Parathyroid adenoma (tissue), 2 donors: ENCODE data around the gene CFAP52.

Experiments used
- H2AFZ ChIP-seq: fragments of 300-600 bp; sonication (generic); one replicate; pipeline ENCODE4 v1.7.0; 2017; ENCODE audit warnings: antibody characterized with exemption, mild to moderate bottlenecking
- H3K27ac ChIP-seq: fragments of 300-600 bp; sonication (generic); one replicate; pipeline ENCODE4 v1.7.0; 2017
- H3K27me3 ChIP-seq: fragments of 300-600 bp; sonication (generic); one replicate; pipeline ENCODE4 v1.7.0; 2017; ENCODE audit warnings: low read length; ENCODE audit not compliant: control insufficient read depth, insufficient read depth
- H3K36me3 ChIP-seq: fragments of 300-600 bp; sonication (generic); one replicate; pipeline ENCODE4 v1.7.0; 2017; ENCODE audit warnings: low read length; ENCODE audit not compliant: control insufficient read depth, insufficient read depth
- H3K4me1 ChIP-seq: fragments of 300-600 bp; sonication (generic); one replicate; pipeline ENCODE4 v1.7.0; 2017; ENCODE audit warnings: control low read depth
- H3K4me2 ChIP-seq: fragments of 300-600 bp; sonication (generic); one replicate; pipeline ENCODE4 v1.7.0; 2017; ENCODE audit warnings: low read length
- H3K4me3 ChIP-seq: fragments of 300-600 bp; sonication (generic); one replicate; pipeline ENCODE4 v1.7.0; 2017; ENCODE audit warnings: low read depth, low read length
- H3K79me2 ChIP-seq: fragments of 300-600 bp; sonication (generic); one replicate; pipeline ENCODE4 v1.7.0; 2017; ENCODE audit warnings: control low read depth
- H3K9ac ChIP-seq: fragments of 300-600 bp; sonication (generic); one replicate; pipeline ENCODE4 v1.7.0; 2017; ENCODE audit warnings: mild to moderate bottlenecking
- H3K9me3 ChIP-seq: fragments of 300-600 bp; sonication (generic); one replicate; pipeline ENCODE4 v1.7.0; 2017; ENCODE audit warnings: low read length; ENCODE audit not compliant: control insufficient read depth
- CTCF ChIP-seq: fragments of 300-600 bp; sonication (generic); IDR thresholded peaks from one replicate; pipeline ENCODE4 v1.7.0; 2017; ENCODE audit warnings: antibody characterized with exemption, mild to moderate bottlenecking
- donor health status: primary hyperparathyroidism.

CFAP52 gene

GRCh38 chr17:9532715-9533114 is 43.7 kb upstream of the CFAP52 start:
- Histone ChIP-seq H3K4me3 (no peak overlapping the region), H2AFZ (no peak overlapping the region), H3K36me3 (no peaks in the 10 kb centered on the region), H3K9ac (no peak overlapping the region), H3K79me2 (no peaks in the 10 kb centered on the region), H3K4me1 (no peaks in the 10 kb centered on the region), H3K4me2 (no peak overlapping the region), H3K27me3 (no peaks in the 10 kb centered on the region), H3K9me3 (no peaks in the 10 kb centered on the region), H3K27ac (no peak overlapping the region)
- TF ChIP-seq CTCF: no peak

- H3K9ac ChIP-seq: no peak overlapping the region
- H3K4me2 ChIP-seq: no peak overlapping the region
- H3K36me3 ChIP-seq: no peaks in the 10 kb centered on the region
- no peak overlapping the region for H2AFZ ChIP-seq
- H3K27ac ChIP-seq: no peak overlapping the region
- H3K9me3 ChIP-seq: no peaks in the 10 kb centered on the region
- no peaks in the 10 kb centered on the region for H3K27me3 ChIP-seq
- H3K4me1 ChIP-seq: no peaks in the 10 kb centered on the region
- no peak for TF ChIP-seq CTCF
- H3K4me3 ChIP-seq: no peak overlapping the region
- no peaks in the 10 kb centered on the region for H3K79me2 ChIP-seq
Observed at GRCh38 chr17:9533441-9533840, 43.0 kb upstream of the CFAP52 start.

- Histone ChIP-seq H2AFZ (no peak overlapping the region), H3K36me3 (no peaks in the 10 kb centered on the region), H3K27me3 (no peaks in the 10 kb centered on the region), H3K9me3 (no peaks in the 10 kb centered on the region), H3K27ac (no peak overlapping the region), H3K79me2 (no peaks in the 10 kb centered on the region), H3K4me1 (no peaks in the 10 kb centered on the region), H3K4me3 (no peak overlapping the region), H3K4me2 (no peak overlapping the region), H3K9ac (no peak overlapping the region)
- no peak for TF ChIP-seq CTCF
Observed at GRCh38 chr17:9536061-9536460, 40.4 kb upstream of the CFAP52 start.

- Histone ChIP-seq H2AFZ (no peak overlapping the region), H3K9me3 (no peaks in the 10 kb centered on the region), H3K79me2 (no peaks in the 10 kb centered on the region), H3K4me1 (no peaks in the 10 kb centered on the region), H3K4me3 (no peak overlapping the region), H3K36me3 (no peaks in the 10 kb centered on the region), H3K27ac (no peak overlapping the region), H3K4me2 (no peak overlapping the region), H3K27me3 (no peaks in the 10 kb centered on the region), H3K9ac (no peak overlapping the region)
- TF ChIP-seq CTCF: no peak
Observed at GRCh38 chr17:9537177-9537776, 39.2 kb upstream of the CFAP52 start.

- Histone ChIP-seq H3K79me2 (peaks cover under 1% of the 10 kb centered on the region), H3K27ac (no peak overlapping the region), H3K4me3 (no peak overlapping the region), H3K36me3 (no peaks in the 10 kb centered on the region), H3K27me3 (no peaks in the 10 kb centered on the region), H3K9ac (no peak overlapping the region), H3K4me1 (no peaks in the 10 kb centered on the region), H3K9me3 (no peaks in the 10 kb centered on the region), H3K4me2 (no peak overlapping the region), H2AFZ (no peak overlapping the region)
- no peak for TF ChIP-seq CTCF
Observed at GRCh38 chr17:9538626-9539025, 37.8 kb upstream of the CFAP52 start.
